Liver (tissue), 9 donors: ENCODE measurements around the gene SNCAIP. TPM values are rescaled to one million over a fixed set of nuclear protein-coding genes. Genes with fewer than 3 reads are reported as not detected.
A peak's percentile ranks its signal among the peaks of the same experiment; 100 is the strongest.
"Not testable (repeated sequence)": the region's sequence is repeated elsewhere in the genome, so short reads cannot be mapped to it uniquely, and the experiment has no call there.

ENCODE experiments used
- DNase-seq: peaks from one replicate; pipeline ENCODE4 v3.0.0-alpha.2; 2017; ENCODE audit warnings: low spot score
- H3K27ac ChIP-seq, 2 donors: one replicate each; pipeline ENCODE4 v1.7.0; 2013; ENCODE audit warnings: inconsistent platforms in 2 of 2, low read length in 2 of 2, control low read depth in 1 of 2, low read depth in 1 of 2, mild to moderate bottlenecking in 1 of 2
- H3K27me3 ChIP-seq, 4 donors: one replicate each; pipeline versions ENCODE4 v1.6.1 to v1.7.0; 2013; ENCODE audit warnings: low read length in 3 of 4, inconsistent platforms in 1 of 4, mild to moderate bottlenecking in 1 of 4, moderate library complexity in 1 of 4; ENCODE audit not compliant: control insufficient read depth in 4 of 4, insufficient read depth in 4 of 4
- H3K36me3 ChIP-seq, 4 donors: one replicate each; pipeline versions ENCODE4 v1.6.1 to v1.7.0; 2013; ENCODE audit warnings: low read length in 3 of 4, mild to moderate bottlenecking in 3 of 4, low read depth in 1 of 4, moderate library complexity in 1 of 4; ENCODE audit not compliant: control insufficient read depth in 4 of 4, insufficient read depth in 3 of 4
- H3K4me1 ChIP-seq, 4 donors: one replicate each; pipeline versions ENCODE4 v1.6.1 to v1.7.0; 2013; ENCODE audit warnings: low read length in 3 of 4, mild to moderate bottlenecking in 3 of 4, moderate library complexity in 1 of 4; ENCODE audit not compliant: control insufficient read depth in 4 of 4, insufficient read depth in 4 of 4
- H3K4me3 ChIP-seq, 3 donors: one replicate each; pipeline versions ENCODE4 v1.6.1 to v1.7.0; 2013; ENCODE audit warnings: low read length in 3 of 3, control low read depth in 1 of 3, low read depth in 1 of 3, mild to moderate bottlenecking in 1 of 3
- H3K9ac ChIP-seq, 2 donors: one replicate each; pipeline ENCODE4 v1.7.0; 2013; ENCODE audit warnings: low read length in 2 of 2, mild to moderate bottlenecking in 2 of 2, moderate library complexity in 2 of 2, control low read depth in 1 of 2, low read depth in 1 of 2
- H3K9me3 ChIP-seq, 4 donors: one replicate each; pipeline versions ENCODE4 v1.6.1 to v1.7.0; 2013; ENCODE audit warnings: low read length in 3 of 4; ENCODE audit not compliant: control insufficient read depth in 4 of 4
- CTCF ChIP-seq: fragments of 150-350 bp; IDR thresholded peaks from 2 replicates; pipeline ENCODE4 v1.5.1; 2017; ENCODE audit warnings: improper control_type of control experiment, low read depth, low read length; ENCODE audit not compliant: missing input control
- EGR1 ChIP-seq, 2 donors: IDR thresholded peaks; 2 replicates each; pipeline ENCODE4 v1.6.1; 2016 to 2018; ENCODE audit warnings: antibody characterized with exemption in 2 of 2, low read depth in 2 of 2
- FOXA2 ChIP-seq: IDR thresholded peaks from 2 replicates; pipeline ENCODE4 v1.6.1; 2016; ENCODE audit warnings: antibody characterized with exemption
- GABPA ChIP-seq, 2 donors: IDR thresholded peaks in 1 of 2; conservative IDR thresholded peaks in 1 of 2; 2 replicates each; pipeline ENCODE4 v1.6.1; 2016; ENCODE audit warnings: antibody characterized with exemption in 2 of 2, mild to moderate bottlenecking in 1 of 2, moderate library complexity in 1 of 2
- HNF4A ChIP-seq, 2 donors: conservative IDR thresholded peaks; 2 replicates each; pipeline ENCODE4 v1.6.1; 2016; ENCODE audit warnings: antibody characterized with exemption in 2 of 2, mild to moderate bottlenecking in 2 of 2
- HNF4G ChIP-seq: IDR thresholded peaks from 2 replicates; pipeline ENCODE4 v1.6.1; 2016; ENCODE audit warnings: antibody characterized with exemption
- JUND ChIP-seq, 2 donors: IDR thresholded peaks; 2 replicates each; pipeline ENCODE4 v1.6.1; 2016; ENCODE audit warnings: antibody characterized with exemption in 2 of 2
- MAX ChIP-seq: IDR thresholded peaks from 2 replicates; pipeline ENCODE4 v1.6.1; 2016; ENCODE audit warnings: antibody characterized with exemption
- RAD21 ChIP-seq, 2 donors: IDR thresholded peaks; 2 replicates each; pipeline ENCODE4 v1.6.1; 2016; ENCODE audit warnings: antibody characterized with exemption in 2 of 2, mild to moderate bottlenecking in 2 of 2
- REST ChIP-seq: IDR thresholded peaks from 2 replicates; pipeline ENCODE4 v1.6.1; 2016; ENCODE audit warnings: antibody characterized with exemption, mild to moderate bottlenecking
- RXRA ChIP-seq, 2 donors: IDR thresholded peaks; 2 replicates each; pipeline ENCODE4 v1.6.1; 2017 to 2018; ENCODE audit warnings: antibody characterized with exemption in 2 of 2, mild to moderate bottlenecking in 1 of 2
- SP1 ChIP-seq: IDR thresholded peaks from 2 replicates; pipeline ENCODE4 v1.6.1; 2018; ENCODE audit warnings: antibody characterized with exemption, mild to moderate bottlenecking
- TAF1 ChIP-seq: conservative IDR thresholded peaks from 2 replicates; pipeline ENCODE4 v1.6.1; 2016; ENCODE audit warnings: antibody characterized with exemption, mild to moderate bottlenecking
- ZBTB33 ChIP-seq: IDR thresholded peaks from 2 replicates; pipeline ENCODE4 v1.6.1; 2016; ENCODE audit warnings: antibody characterized with exemption
- WGBS: extraction: QIAGEN DNeasy Blood & Tissue Kit; methylation state at CpG from one replicate; pipeline ENCODE4 v1.1.7; 2013; 5-methylcytosine and 5-hydroxymethylcytosine counted together
- polyA plus RNA-seq, 2 donors: library from polyadenylated mRNA; stranded (reverse) in 1 of 2; unstranded in 1 of 2; fragments of 200-250 nt in 1 of 2; fragments of >200 nt in 1 of 2; fragmentation: Nextera tagmentation in 1 of 2; extraction: Ambion mirVana in 1 of 2; gene quantifications; one replicate each; pipeline versions ENCODE4 v1.2.1 to v1.2.3, GENCODE V29; 2013 to 2015
- total RNA-seq, 2 donors: library from RNA; depleted of rRNA; stranded (reverse); fragments of >200 nt; gene quantifications; one replicate each; pipeline ENCODE4 v1.2.3, GENCODE V29; 2014
- donor health status: healthy.
- donor health status: healthy.
- donor health status: healthy.
- donor health status: healthy.
- donor health status: healthy.

SNCAIP gene
- total and polyA plus RNA-seq, 4 donors: 0.17 to 2.1 (median 0.74) TPM

- peaks cover 0 to 4% (median 3%) of the 10 kb centered on the region in 4 donors for H3K4me1 ChIP-seq
- TF ChIP-seq HNF4A (conservative IDR thresholded peaks at IDR 0.05) (no peak), GABPA (IDR thresholded peaks at IDR 0.05 in 1 of 2, conservative IDR thresholded peaks at IDR 0.05 in 1 of 2) (no peak), MAX (no peak)
- no peak overlapping the region for H3K4me3 ChIP-seq
- no peaks in the 10 kb centered on the region for H3K9me3 ChIP-seq
- H3K9ac ChIP-seq: no peak overlapping the region
- no peak overlapping the region for H3K27ac ChIP-seq
- DNase-seq: no peak
- H3K36me3 ChIP-seq: no peaks in the 10 kb centered on the region
- no peaks in the 10 kb centered on the region for H3K27me3 ChIP-seq
- 95% methylated on average over 2 of the region's 2 CpGs for WGBS
Observed at GRCh38 chr5:122485226-122485625, 173.2 kb downstream of the SNCAIP start.

GRCh38 chr5:122486616-122487015 lies 174.6 kb downstream of the SNCAIP start:
- not testable (repeated sequence) for DNase-seq, H3K27me3 ChIP-seq, H3K36me3 ChIP-seq, H3K9ac ChIP-seq, H3K9me3 ChIP-seq, H3K4me1 ChIP-seq, H3K27ac ChIP-seq, H3K4me3 ChIP-seq
- WGBS: 62% methylated on average over 6 of the region's 6 CpGs
- TF ChIP-seq HNF4A (conservative IDR thresholded peaks at IDR 0.05): peak in 1 of 2 donors; percentile 55
- TF ChIP-seq RXRA (IDR thresholded peaks at IDR 0.05): peak; percentile 12 to 43

GRCh38 chr5:122490718-122491117 lies 178.7 kb downstream of the SNCAIP start:
- Histone ChIP-seq H3K4me1 (peaks cover 0 to 2% (median 0%) of the 10 kb centered on the region in 4 donors), H3K9ac (no peak overlapping the region), H3K27me3 (no peaks in the 10 kb centered on the region), H3K27ac (no peak overlapping the region), H3K4me3 (no peak overlapping the region), H3K9me3 (no peaks in the 10 kb centered on the region), H3K36me3 (no peaks in the 10 kb centered on the region)
- WGBS: 92% methylated on average over 5 of the region's 5 CpGs
- no peak for TF ChIP-seq CTCF
- TF ChIP-seq TAF1: no peak
- no peak for TF ChIP-seq EGR1 (IDR thresholded peaks at IDR 0.05; ENCODE audit: low read depth in 2 of 2)
- no peak for TF ChIP-seq HNF4A (conservative IDR thresholded peaks at IDR 0.05)
- no peak for TF ChIP-seq ZBTB33
- TF ChIP-seq HNF4G: no peak
- TF ChIP-seq JUND (IDR thresholded peaks at IDR 0.05): no peak
- no peak for TF ChIP-seq SP1
- TF ChIP-seq FOXA2: no peak
- no peak for TF ChIP-seq REST
- TF ChIP-seq RAD21 (IDR thresholded peaks at IDR 0.05): no peak
- DNase-seq: no peak
